ENCODE measurements around the gene ITPRIP. TPM values are rescaled to one million over a fixed set of nuclear protein-coding genes. Genes with fewer than 3 reads are reported as not detected.

Gene ITPRIP
- total and polyA plus RNA-seq, 2 donors (not counting 1 experiment from before 2014, with no cell fraction given), result 6.8 to 18.8 TPM

GRCh38 chr10:104344219-104344618 is 6.0 kb upstream of the ITPRIP start:
- H4K20me1 ChIP-seq (ENCODE audit: control insufficient read depth, extremely low read depth, insufficient read depth, low read length), result no peaks in the 10 kb centered on the region

GRCh38 chr10:104342941-104343411 is 4.7 kb upstream of the ITPRIP start:
- Histone ChIP-seq H3K4me3 (replicated peaks in 1 of 4; ENCODE audit: control extremely low read depth in 1 of 4, insufficient read depth in 1 of 4, low read depth in 3 of 4, low read length in 4 of 4) (no peak overlapping the region), H4K20me1 (ENCODE audit: control insufficient read depth, extremely low read depth, insufficient read depth, low read length) (no peaks in the 10 kb centered on the region), H3K27ac (ENCODE audit: insufficient read depth, low read length) (no peak overlapping the region), H3K4me2 (ENCODE audit: extremely low read depth, insufficient read depth, low read length) (no peak overlapping the region), H2AFZ (ENCODE audit: low read length) (no peak overlapping the region), H3K4me1 (ENCODE audit: control insufficient read depth, extremely low read depth, insufficient read depth, low read length) (peaks cover 14% of the 10 kb centered on the region), H3K9me3 (ENCODE audit: control insufficient read depth, insufficient read depth, low read depth, low read length) (no peaks in the 10 kb centered on the region), H3K79me2 (ENCODE audit: control insufficient read depth, insufficient read depth, low read length) (peaks cover 2% of the 10 kb centered on the region), H3K9ac (ENCODE audit: insufficient read depth, low read length) (no peak overlapping the region), H3K27me3 (ENCODE audit: control insufficient read depth, insufficient read depth, low read length) (no peaks in the 10 kb centered on the region), H3K36me3 (ENCODE audit: control insufficient read depth, insufficient read depth, low read length) (no peaks in the 10 kb centered on the region)
- peak; percentile 61 to 80 for DNase-seq (ENCODE audit: low read depth in 2 of 2)
- TF ChIP-seq CTCF (conservative IDR thresholded peaks at IDR 0.05 in 1 of 2, IDR thresholded peaks at IDR 0.05 in 1 of 2; ENCODE audit: low read depth in 1 of 2, low read length in 2 of 2) (no peak), EZH2 (IDR thresholded peaks at IDR 0.05; ENCODE audit: low read length, missing control alignments) (no peak)

More at GRCh38 chr10:104344219-104344618, 6.0 kb upstream of the ITPRIP start:
- Histone ChIP-seq H3K27ac (ENCODE audit: insufficient read depth, low read length) (no peak overlapping the region), H3K27me3 (ENCODE audit: control insufficient read depth, insufficient read depth, low read length) (no peaks in the 10 kb centered on the region), H3K36me3 (ENCODE audit: control insufficient read depth, insufficient read depth, low read length) (no peaks in the 10 kb centered on the region), H3K4me1 (ENCODE audit: control insufficient read depth, extremely low read depth, insufficient read depth, low read length) (peaks cover 13% of the 10 kb centered on the region), H3K9me3 (ENCODE audit: control insufficient read depth, insufficient read depth, low read depth, low read length) (no peaks in the 10 kb centered on the region), H3K9ac (ENCODE audit: insufficient read depth, low read length) (no peak overlapping the region), H2AFZ (ENCODE audit: low read length) (no peak overlapping the region), H3K4me2 (ENCODE audit: extremely low read depth, insufficient read depth, low read length) (no peak overlapping the region), H3K4me3 (replicated peaks in 1 of 4; ENCODE audit: control extremely low read depth in 1 of 4, insufficient read depth in 1 of 4, low read depth in 3 of 4, low read length in 4 of 4) (no peak overlapping the region), H3K79me2 (ENCODE audit: control insufficient read depth, insufficient read depth, low read length) (no peaks in the 10 kb centered on the region)
- DNase-seq (ENCODE audit: low read depth in 2 of 2), result no peak
- TF ChIP-seq CTCF (conservative IDR thresholded peaks at IDR 0.05 in 1 of 2, IDR thresholded peaks at IDR 0.05 in 1 of 2; ENCODE audit: low read depth in 1 of 2, low read length in 2 of 2), result no peak
- no peak for TF ChIP-seq EZH2 (IDR thresholded peaks at IDR 0.05; ENCODE audit: low read length, missing control alignments)

- no peak overlapping the region for H3K27ac ChIP-seq (ENCODE audit: insufficient read depth, low read length)
- no peak overlapping the region for H3K9ac ChIP-seq (ENCODE audit: insufficient read depth, low read length)
- TF ChIP-seq EZH2 (IDR thresholded peaks at IDR 0.05; ENCODE audit: low read length, missing control alignments), result no peak
- TF ChIP-seq CTCF (conservative IDR thresholded peaks at IDR 0.05 in 1 of 2, IDR thresholded peaks at IDR 0.05 in 1 of 2; ENCODE audit: low read depth in 1 of 2, low read length in 2 of 2), result no peak
Observed at GRCh38 chr10:104340641-104341040, 2.4 kb upstream of the ITPRIP start.

More at GRCh38 chr10:104340641-104341040, 2.4 kb upstream of the ITPRIP start:
- H4K20me1 ChIP-seq (ENCODE audit: control insufficient read depth, extremely low read depth, insufficient read depth, low read length), result no peaks in the 10 kb centered on the region
- peaks cover 18% of the 10 kb centered on the region for H3K4me1 ChIP-seq (ENCODE audit: control insufficient read depth, extremely low read depth, insufficient read depth, low read length)
- no peak overlapping the region for H3K4me2 ChIP-seq (ENCODE audit: extremely low read depth, insufficient read depth, low read length)
- DNase-seq (ENCODE audit: low read depth in 2 of 2), result no peak
- peaks cover 25% of the 10 kb centered on the region for H3K79me2 ChIP-seq (ENCODE audit: control insufficient read depth, insufficient read depth, low read length)
- no peak overlapping the region for H3K4me3 ChIP-seq (replicated peaks in 1 of 4; ENCODE audit: control extremely low read depth in 1 of 4, insufficient read depth in 1 of 4, low read depth in 3 of 4, low read length in 4 of 4)
- no peaks in the 10 kb centered on the region for H3K36me3 ChIP-seq (ENCODE audit: control insufficient read depth, insufficient read depth, low read length)
- H3K9me3 ChIP-seq (ENCODE audit: control insufficient read depth, insufficient read depth, low read depth, low read length), result no peaks in the 10 kb centered on the region
- H3K27me3 ChIP-seq (ENCODE audit: control insufficient read depth, insufficient read depth, low read length), result no peaks in the 10 kb centered on the region
- no peak overlapping the region for H2AFZ ChIP-seq (ENCODE audit: low read length)

Data from fibroblast of lung (primary cell).